Right lobe of liver (tissue), 6 donors: ENCODE results near the gene MYO1C. TPM values are rescaled to one million over a fixed set of nuclear protein-coding genes. Genes with fewer than 3 reads are reported as not detected.

Experiments used
- ATAC-seq, 4 donors: fragments of 200-7000 bp; cut with Tn5 transposase; one replicate each; pipeline ENCODE4 v1.9.1; 2020; ENCODE audit warnings: mild to moderate bottlenecking in 4 of 4, moderate library complexity in 4 of 4
- DNase-seq, 3 donors: peaks; one replicate each; pipeline ENCODE4 v3.0.0-alpha.2; 2020
- H3K27ac ChIP-seq, 3 donors: fragments of 200-600 bp; one replicate each; pipeline ENCODE4 v1.8.0; 2022
- H3K27me3 ChIP-seq, 2 donors: fragments of 200-600 bp; one replicate each; pipeline ENCODE4 v1.8.0; 2022
- H3K36me3 ChIP-seq, 4 donors: fragments of 200-600 bp; sonication (generic) in 1 of 4; one replicate each; pipeline versions ENCODE4 v1.5.1 to v1.8.0; 2017 to 2022; ENCODE audit warnings: control low read depth in 1 of 4
- H3K4me1 ChIP-seq, 4 donors: fragments of 200-600 bp; sonication (generic) in 1 of 4; one replicate each; pipeline versions ENCODE4 v1.5.1 to v1.8.0; 2017 to 2022; ENCODE audit warnings: control low read depth in 1 of 4
- H3K4me3 ChIP-seq, 3 donors: fragments of 200-600 bp; one replicate each; pipeline ENCODE4 v1.8.0; 2022
- H3K9me3 ChIP-seq, 4 donors: fragments of 200-600 bp; sonication (generic) in 1 of 4; one replicate each; pipeline versions ENCODE4 v1.5.1 to v1.8.0; 2017 to 2022; ENCODE audit warnings: control low read depth in 1 of 4
- CTCF ChIP-seq, 4 donors: fragments of 200-600 bp in 3 of 4; fragments of 450-650 bp in 1 of 4; IDR thresholded peaks; one replicate each; pipeline versions ENCODE4 v1.5.1 to v1.8.0; 2016 to 2022; ENCODE audit warnings: antibody characterized with exemption in 4 of 4, mild to moderate bottlenecking in 2 of 4
- POLR2A ChIP-seq: fragments of 450-650 bp; IDR thresholded peaks from one replicate; pipeline ENCODE4 v1.6.1; 2017; ENCODE audit warnings: antibody characterized with exemption, mild to moderate bottlenecking
- WGBS: methylation state at CpG from one replicate; pipeline ENCODE4 v1.1.6; 2018; ENCODE audit warnings: low coverage, low lambda C conversion rate; ENCODE audit not compliant: insufficient coverage; ENCODE audit errors: missing lambda C conversion rate; 5-methylcytosine and 5-hydroxymethylcytosine counted together
- intact Hi-C, 2 donors: fragments of 100-400 bp; cut with DNase I; formaldehyde crosslinking; loops; one replicate each; pipeline versions ENCODE4 v1.11.2 to v1.14.1; 2022
- total RNA-seq, 6 experiments: library from RNA; depleted of rRNA in 2 of 6; stranded (reverse); fragments of >200 nt in 2 of 6; fragmentation: NEBNext Ultra II Directional in 3 of 6; extraction: Animal tissue kit (Norgen Biotek cat#: 25700) in 3 of 6; gene quantifications; one replicate each; pipeline versions ENCODE4 v1.1.0 to v1.2.4, GENCODE V29; 2016 to 2023
- donor health status: DM: no; HTN: yes; CAD: no.
- donor health status: DM: no; HTN: no; CAD: no.
- donor health status: DM: no; HTN: no; CAD: no.
- donor health status: DM: no; HTN: yes; CAD: no.
- donor health status: DM: no; HTN: yes; CAD: no.

The MYO1C gene
- total RNA-seq, 6 experiments from 2014 or later = 56.6 to 94.7 (median 68.3) TPM

- H3K27ac ChIP-seq = no peak overlapping the region
- peaks cover 0 to 15% (median 6%) of the 10 kb centered on the region in 4 donors for H3K4me1 ChIP-seq
- DNase-seq (peak in 2 of 3 donors; percentile 46 to 52), ATAC-seq (no peak)
- peaks cover 0 to 20% (median 9%) of the 10 kb centered on the region in 4 donors for H3K36me3 ChIP-seq
- H3K27me3 ChIP-seq = no peaks in the 10 kb centered on the region
- intact Hi-C loops = no loop called here
- no peaks in the 10 kb centered on the region for H3K9me3 ChIP-seq
- 94% methylated on average over 12 of the region's 42 CpGs for WGBS
- no peak for TF ChIP-seq POLR2A
- no peak overlapping the region for H3K4me3 ChIP-seq
Measured at GRCh38 chr17:1471911-1472821, 20.3 kb downstream of the MYO1C start.

GRCh38 chr17:1471490-1471889 lies 21.0 kb downstream of the MYO1C start:
- Histone ChIP-seq H3K4me3 (no peak overlapping the region), H3K9me3 (no peaks in the 10 kb centered on the region), H3K4me1 (peaks cover 0 to 15% (median 6%) of the 10 kb centered on the region in 4 donors), H3K27ac (no peak overlapping the region), H3K27me3 (no peaks in the 10 kb centered on the region), H3K36me3 (peaks cover 0 to 23% (median 7%) of the 10 kb centered on the region in 4 donors)
- intact Hi-C loops = no loop called here
- DNase-seq (peak in 2 of 3 donors; percentile 44), ATAC-seq (no peak)
- TF ChIP-seq POLR2A = no peak
- TF ChIP-seq CTCF (IDR thresholded peaks at IDR 0.05) = no peak
- WGBS = 84% methylated on average over 6 of the region's 15 CpGs

- no peaks in the 10 kb centered on the region for H3K9me3 ChIP-seq
- H3K36me3 ChIP-seq = peaks cover 0 to 17% (median 4%) of the 10 kb centered on the region in 4 donors
- DNase-seq (peak in 2 of 3 donors; percentile 43 to 58), ATAC-seq (no peak)
- TF ChIP-seq POLR2A (no peak), CTCF (IDR thresholded peaks at IDR 0.05) (no peak)
- WGBS = 71% methylated on average over 7 of the region's 25 CpGs
- peaks cover 0 to 15% (median 6%) of the 10 kb centered on the region in 4 donors for H3K4me1 ChIP-seq
- no peak overlapping the region for H3K4me3 ChIP-seq
- intact Hi-C loops = no loop called here
- no peaks in the 10 kb centered on the region for H3K27me3 ChIP-seq
- H3K27ac ChIP-seq = no peak overlapping the region
Measured at GRCh38 chr17:1470755-1471462, 21.6 kb downstream of the MYO1C start.

GRCh38 chr17:1470071-1470754 lies 22.3 kb downstream of the MYO1C start:
- Histone ChIP-seq H3K4me1 (peaks cover 0 to 15% (median 6%) of the 10 kb centered on the region in 4 donors), H3K9me3 (no peaks in the 10 kb centered on the region), H3K27me3 (no peaks in the 10 kb centered on the region), H3K36me3 (peaks cover 0 to 17% (median under 1%) of the 10 kb centered on the region in 4 donors), H3K27ac (no peak overlapping the region), H3K4me3 (no peak overlapping the region)
- no peak for ATAC-seq
- peak in 1 of 3 donors; percentile 46 for DNase-seq
- intact Hi-C loops = no loop called here
- TF ChIP-seq POLR2A (no peak), CTCF (IDR thresholded peaks at IDR 0.05) (no peak)
- 90% methylated on average over 14 of the region's 33 CpGs for WGBS
